Lower leg skin (tissue), 4 donors: ENCODE data around the gene TSPEAR. TPM values are rescaled to one million over a fixed set of nuclear protein-coding genes. Genes with fewer than 3 reads are reported as not detected.

Source experiments
- DNase-seq, 2 donors: peaks; one replicate each; pipeline ENCODE4 v3.0.0-alpha.2; 2019; ENCODE audit warnings: low spot score in 2 of 2
- H3K4me3 ChIP-seq: fragments of 200-600 bp; sonication (generic); 2 replicates; pipeline ENCODE4 v1.5.1; 2017; ENCODE audit warnings: mild to moderate bottlenecking, low read depth; ENCODE audit not compliant: poor library complexity, severe bottlenecking
- CTCF ChIP-seq, 3 donors: fragments of 450-650 bp; IDR thresholded peaks; one replicate each; pipeline ENCODE4 v1.5.1; 2016; ENCODE audit warnings: antibody characterized with exemption in 3 of 3, mild to moderate bottlenecking in 3 of 3, moderate library complexity in 2 of 3
- POLR2A ChIP-seq, 2 donors: fragments of 450-650 bp; IDR thresholded peaks; one replicate each; pipeline ENCODE4 v1.6.1; 2016 to 2017; ENCODE audit warnings: antibody characterized with exemption in 2 of 2, mild to moderate bottlenecking in 1 of 2, moderate library complexity in 1 of 2
- WGBS, 2 donors: methylation state at CpG; one replicate each; pipeline ENCODE4 v1.1.5; 2018; 5-methylcytosine and 5-hydroxymethylcytosine counted together
- intact Hi-C: fragments of 100-400 bp; cut with DNase I; formaldehyde crosslinking; loops from one replicate; pipeline ENCODE4 v1.15.0; 2023; ENCODE audit warnings: low total_unique reads
- total RNA-seq, 4 donors: library from RNA; depleted of rRNA; stranded (reverse); fragments of >200 nt; gene quantifications; one replicate each; pipeline ENCODE4 v1.1.0, GENCODE V29; 2016

The TSPEAR gene
- total RNA-seq, 4 donors from 2014 or later = 0.06 TPM; not detected in 3

GRCh38 chr21:44528634-44528995, 182.8 kb downstream of the TSPEAR start:
- no peak overlapping the region for H3K4me3 ChIP-seq
- TF ChIP-seq POLR2A (IDR thresholded peaks at IDR 0.05) = no peak
- no peak for TF ChIP-seq CTCF (IDR thresholded peaks at IDR 0.05)
- DNase-seq = peak in 1 of 2 donors; percentile 73
- WGBS, 2 donors = 77 to 92% methylated on average over 5 to 9 of the region's 10 CpGs
- intact Hi-C loops = no loop called here

- H3K4me3 ChIP-seq = no peak overlapping the region
- WGBS, 2 donors = 78 to 83% methylated on average over 16 to 18 of the region's 18 CpGs
- intact Hi-C loops = no loop called here
- no peak for TF ChIP-seq CTCF (IDR thresholded peaks at IDR 0.05)
- TF ChIP-seq POLR2A (IDR thresholded peaks at IDR 0.05) = no peak
- peak in 1 of 2 donors; percentile 76 for DNase-seq
Observed at GRCh38 chr21:44527983-44528633, 183.3 kb downstream of the TSPEAR start.

GRCh38 chr21:44527156-44527982, 184.0 kb downstream of the TSPEAR start:
- no peak for TF ChIP-seq POLR2A (IDR thresholded peaks at IDR 0.05)
- no peak for TF ChIP-seq CTCF (IDR thresholded peaks at IDR 0.05)
- WGBS, 2 donors = 87 to 88% methylated on average over 37 of the region's 37 CpGs
- intact Hi-C loops = no loop called here
- H3K4me3 ChIP-seq = no peak overlapping the region
- DNase-seq = peak in 1 of 2 donors; percentile 64

GRCh38 chr21:44526096-44526997, 185.0 kb downstream of the TSPEAR start:
- no peak overlapping the region for H3K4me3 ChIP-seq
- 84 to 87% methylated on average over 12 of the region's 12 CpGs for WGBS, 2 donors
- intact Hi-C loops = no loop called here
- peak in 1 of 2 donors; percentile 62 for DNase-seq
- no peak for TF ChIP-seq CTCF (IDR thresholded peaks at IDR 0.05)
- TF ChIP-seq POLR2A (IDR thresholded peaks at IDR 0.05) = no peak

- H3K4me3 ChIP-seq = no peak overlapping the region
- TF ChIP-seq CTCF (IDR thresholded peaks at IDR 0.05) = no peak
- TF ChIP-seq POLR2A (IDR thresholded peaks at IDR 0.05) = no peak
- 78 to 81% methylated on average over 20 of the region's 20 CpGs for WGBS, 2 donors
- peak in 1 of 2 donors; percentile 80 for DNase-seq
- intact Hi-C loops = no loop called here
Observed at GRCh38 chr21:44525391-44526095, 185.8 kb downstream of the TSPEAR start.
